ENCODE measurements around the gene KMT2C.

KMT2C gene

GRCh38 chr7:152121432-152121831, 314.4 kb downstream of the KMT2C start:
- Histone ChIP-seq H4K20me1 (ENCODE audit: insufficient read depth, low read length) (no peaks in the 10 kb centered on the region), H3K9me3 (ENCODE audit: insufficient read depth, low read length) (no peaks in the 10 kb centered on the region), H3K27me3 (ENCODE audit: low read depth, low read length) (no peaks in the 10 kb centered on the region), H3K4me3 (ENCODE audit: low read length) (no peak overlapping the region), H3K4me1 (ENCODE audit: low read length) (no peaks in the 10 kb centered on the region), H3K9ac (ENCODE audit: low read length) (no peak overlapping the region), H2AFZ (ENCODE audit: low read depth, low read length) (no peak overlapping the region), H3K79me2 (ENCODE audit: low read length) (no peaks in the 10 kb centered on the region), H3K4me2 (ENCODE audit: low read length) (no peak overlapping the region), H3K27ac (ENCODE audit: low read length) (no peak overlapping the region), H3K36me3 (replicated peaks; ENCODE audit: low read depth, low read length) (peaks cover 70% of the 10 kb centered on the region)
- TF ChIP-seq CTCF (IDR thresholded peaks at IDR 0.05; ENCODE audit: low read depth, low read length), result no peak
- TF ChIP-seq EZH2phosphoT487 (IDR thresholded peaks at IDR 0.05; ENCODE audit: low read depth), result no peak

GRCh38 chr7:152120776-152121175, 315.0 kb downstream of the KMT2C start:
- Histone ChIP-seq H3K27ac (ENCODE audit: low read length) (no peak overlapping the region), H3K9me3 (ENCODE audit: insufficient read depth, low read length) (no peaks in the 10 kb centered on the region), H3K27me3 (ENCODE audit: low read depth, low read length) (no peaks in the 10 kb centered on the region), H3K4me1 (ENCODE audit: low read length) (no peaks in the 10 kb centered on the region), H3K79me2 (ENCODE audit: low read length) (no peaks in the 10 kb centered on the region), H3K36me3 (replicated peaks; ENCODE audit: low read depth, low read length) (peaks cover 69% of the 10 kb centered on the region), H2AFZ (ENCODE audit: low read depth, low read length) (no peak overlapping the region), H3K9ac (ENCODE audit: low read length) (no peak overlapping the region), H4K20me1 (ENCODE audit: insufficient read depth, low read length) (no peaks in the 10 kb centered on the region), H3K4me2 (ENCODE audit: low read length) (no peak overlapping the region), H3K4me3 (ENCODE audit: low read length) (no peak overlapping the region)
- TF ChIP-seq EZH2phosphoT487 (IDR thresholded peaks at IDR 0.05; ENCODE audit: low read depth) (no peak), CTCF (IDR thresholded peaks at IDR 0.05; ENCODE audit: low read depth, low read length) (no peak)

GRCh38 chr7:152120210-152120609, 315.6 kb downstream of the KMT2C start:
- TF ChIP-seq EZH2phosphoT487 (IDR thresholded peaks at IDR 0.05; ENCODE audit: low read depth), result no peak
- no peak for TF ChIP-seq CTCF (IDR thresholded peaks at IDR 0.05; ENCODE audit: low read depth, low read length)
- no peaks in the 10 kb centered on the region for H3K4me1 ChIP-seq (ENCODE audit: low read length)
- H3K36me3 ChIP-seq (replicated peaks; ENCODE audit: low read depth, low read length), result peaks cover 64% of the 10 kb centered on the region
- no peak overlapping the region for H3K9ac ChIP-seq (ENCODE audit: low read length)
- H3K27me3 ChIP-seq (ENCODE audit: low read depth, low read length), result no peaks in the 10 kb centered on the region
- H3K27ac ChIP-seq (ENCODE audit: low read length), result no peak overlapping the region
- no peak overlapping the region for H3K4me3 ChIP-seq (ENCODE audit: low read length)
- no peaks in the 10 kb centered on the region for H3K79me2 ChIP-seq (ENCODE audit: low read length)
- H3K4me2 ChIP-seq (ENCODE audit: low read length), result no peak overlapping the region
- no peaks in the 10 kb centered on the region for H3K9me3 ChIP-seq (ENCODE audit: insufficient read depth, low read length)
- no peak overlapping the region for H2AFZ ChIP-seq (ENCODE audit: low read depth, low read length)
- no peaks in the 10 kb centered on the region for H4K20me1 ChIP-seq (ENCODE audit: insufficient read depth, low read length)

GRCh38 chr7:152117356-152117755, 318.4 kb downstream of the KMT2C start:
- H3K4me3 ChIP-seq (ENCODE audit: low read length), result no peak overlapping the region
- H3K27me3 ChIP-seq (ENCODE audit: low read depth, low read length), result no peaks in the 10 kb centered on the region
- peaks cover 37% of the 10 kb centered on the region for H3K36me3 ChIP-seq (replicated peaks; ENCODE audit: low read depth, low read length)
- H3K9me3 ChIP-seq (ENCODE audit: insufficient read depth, low read length), result no peaks in the 10 kb centered on the region
- no peak overlapping the region for H3K9ac ChIP-seq (ENCODE audit: low read length)
- TF ChIP-seq CTCF (IDR thresholded peaks at IDR 0.05; ENCODE audit: low read depth, low read length), result no peak
- no peak for TF ChIP-seq EZH2phosphoT487 (IDR thresholded peaks at IDR 0.05; ENCODE audit: low read depth)
- H3K4me2 ChIP-seq (ENCODE audit: low read length), result no peak overlapping the region
- no peak overlapping the region for H3K27ac ChIP-seq (ENCODE audit: low read length)
- H2AFZ ChIP-seq (ENCODE audit: low read depth, low read length), result no peak overlapping the region
- no peaks in the 10 kb centered on the region for H4K20me1 ChIP-seq (ENCODE audit: insufficient read depth, low read length)
- H3K4me1 ChIP-seq (ENCODE audit: low read length), result no peaks in the 10 kb centered on the region
- no peaks in the 10 kb centered on the region for H3K79me2 ChIP-seq (ENCODE audit: low read length)

All from OCI-LY3 (cell line).